ENCODE data around the gene PLCB4. TPM values are rescaled to one million over a fixed set of nuclear protein-coding genes. Genes with fewer than 3 reads are reported as not detected.

PLCB4 gene
- total and polyA plus RNA-seq, 2 experiments from 2014 or later, result 6.5 to 16.1 TPM

DNA sequence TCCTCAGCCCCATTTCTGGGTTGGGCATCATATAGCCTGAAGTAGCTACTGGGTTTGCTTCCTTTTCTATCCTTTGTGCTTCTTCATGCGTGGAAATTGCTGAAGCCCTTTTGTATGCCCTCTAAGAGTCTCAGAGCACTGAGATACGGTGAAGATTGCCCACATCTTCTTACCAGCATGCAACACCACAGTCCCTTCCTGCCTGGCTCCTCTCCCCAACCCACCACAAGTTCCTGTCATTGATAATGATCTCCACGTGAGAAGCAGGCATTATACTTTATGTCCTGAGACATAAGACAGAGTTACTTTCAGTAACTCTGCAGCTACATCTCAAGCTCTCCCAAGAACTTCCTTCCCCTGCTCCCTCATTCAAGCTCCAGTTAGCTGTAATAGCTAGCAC is 15.8 kb upstream of the PLCB4 start:
- TF ChIP-seq EZH2phosphoT487 (IDR thresholded peaks at IDR 0.05; ENCODE audit: unreplicated experiment) (no peak), ZNF114 (CRISPR knock-in tag; IDR thresholded peaks at IDR 0.05) (no peak), NANOG (IDR thresholded peaks at IDR 0.05; ENCODE audit: borderline replicate concordance) (no peak), STAT1 (IDR thresholded peaks at IDR 0.05; ENCODE audit: unreplicated experiment) (no peak), POLR2AphosphoS5 (IDR thresholded peaks at IDR 0.05; ENCODE audit: low read depth) (no peak), CREB1 (CRISPR knock-in tag; IDR thresholded peaks at IDR 0.05; ENCODE audit: low read depth) (no peak), ZNF331 (CRISPR knock-in tag; IDR thresholded peaks at IDR 0.05; ENCODE audit: low read depth) (no peak), JUNB (IDR thresholded peaks at IDR 0.05; ENCODE audit: unreplicated experiment) (no peak), EZH2 (IDR thresholded peaks at IDR 0.05; ENCODE audit: low read depth, unreplicated experiment) (no peak)
- TF ChIP-seq, protein P1, sequence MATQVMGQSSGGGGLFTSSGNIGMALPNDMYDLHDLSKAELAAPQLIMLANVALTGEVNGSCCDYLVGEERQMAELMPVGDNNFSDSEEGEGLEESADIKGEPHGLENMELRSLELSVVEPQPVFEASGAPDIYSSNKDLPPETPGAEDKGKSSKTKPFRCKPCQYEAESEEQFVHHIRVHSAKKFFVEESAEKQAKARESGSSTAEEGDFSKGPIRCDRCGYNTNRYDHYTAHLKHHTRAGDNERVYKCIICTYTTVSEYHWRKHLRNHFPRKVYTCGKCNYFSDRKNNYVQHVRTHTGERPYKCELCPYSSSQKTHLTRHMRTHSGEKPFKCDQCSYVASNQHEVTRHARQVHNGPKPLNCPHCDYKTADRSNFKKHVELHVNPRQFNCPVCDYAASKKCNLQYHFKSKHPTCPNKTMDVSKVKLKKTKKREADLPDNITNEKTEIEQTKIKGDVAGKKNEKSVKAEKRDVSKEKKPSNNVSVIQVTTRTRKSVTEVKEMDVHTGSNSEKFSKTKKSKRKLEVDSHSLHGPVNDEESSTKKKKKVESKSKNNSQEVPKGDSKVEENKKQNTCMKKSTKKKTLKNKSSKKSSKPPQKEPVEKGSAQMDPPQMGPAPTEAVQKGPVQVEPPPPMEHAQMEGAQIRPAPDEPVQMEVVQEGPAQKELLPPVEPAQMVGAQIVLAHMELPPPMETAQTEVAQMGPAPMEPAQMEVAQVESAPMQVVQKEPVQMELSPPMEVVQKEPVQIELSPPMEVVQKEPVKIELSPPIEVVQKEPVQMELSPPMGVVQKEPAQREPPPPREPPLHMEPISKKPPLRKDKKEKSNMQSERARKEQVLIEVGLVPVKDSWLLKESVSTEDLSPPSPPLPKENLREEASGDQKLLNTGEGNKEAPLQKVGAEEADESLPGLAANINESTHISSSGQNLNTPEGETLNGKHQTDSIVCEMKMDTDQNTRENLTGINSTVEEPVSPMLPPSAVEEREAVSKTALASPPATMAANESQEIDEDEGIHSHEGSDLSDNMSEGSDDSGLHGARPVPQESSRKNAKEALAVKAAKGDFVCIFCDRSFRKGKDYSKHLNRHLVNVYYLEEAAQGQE (IDR thresholded peaks at IDR 0.05; ENCODE audit: unreplicated experiment), result no peak
- TF ChIP-seq, protein P2, sequence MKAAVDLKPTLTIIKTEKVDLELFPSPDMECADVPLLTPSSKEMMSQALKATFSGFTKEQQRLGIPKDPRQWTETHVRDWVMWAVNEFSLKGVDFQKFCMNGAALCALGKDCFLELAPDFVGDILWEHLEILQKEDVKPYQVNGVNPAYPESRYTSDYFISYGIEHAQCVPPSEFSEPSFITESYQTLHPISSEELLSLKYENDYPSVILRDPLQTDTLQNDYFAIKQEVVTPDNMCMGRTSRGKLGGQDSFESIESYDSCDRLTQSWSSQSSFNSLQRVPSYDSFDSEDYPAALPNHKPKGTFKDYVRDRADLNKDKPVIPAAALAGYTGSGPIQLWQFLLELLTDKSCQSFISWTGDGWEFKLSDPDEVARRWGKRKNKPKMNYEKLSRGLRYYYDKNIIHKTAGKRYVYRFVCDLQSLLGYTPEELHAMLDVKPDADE (IDR thresholded peaks at IDR 0.05), result no peak
- TF ChIP-seq, protein P3, sequence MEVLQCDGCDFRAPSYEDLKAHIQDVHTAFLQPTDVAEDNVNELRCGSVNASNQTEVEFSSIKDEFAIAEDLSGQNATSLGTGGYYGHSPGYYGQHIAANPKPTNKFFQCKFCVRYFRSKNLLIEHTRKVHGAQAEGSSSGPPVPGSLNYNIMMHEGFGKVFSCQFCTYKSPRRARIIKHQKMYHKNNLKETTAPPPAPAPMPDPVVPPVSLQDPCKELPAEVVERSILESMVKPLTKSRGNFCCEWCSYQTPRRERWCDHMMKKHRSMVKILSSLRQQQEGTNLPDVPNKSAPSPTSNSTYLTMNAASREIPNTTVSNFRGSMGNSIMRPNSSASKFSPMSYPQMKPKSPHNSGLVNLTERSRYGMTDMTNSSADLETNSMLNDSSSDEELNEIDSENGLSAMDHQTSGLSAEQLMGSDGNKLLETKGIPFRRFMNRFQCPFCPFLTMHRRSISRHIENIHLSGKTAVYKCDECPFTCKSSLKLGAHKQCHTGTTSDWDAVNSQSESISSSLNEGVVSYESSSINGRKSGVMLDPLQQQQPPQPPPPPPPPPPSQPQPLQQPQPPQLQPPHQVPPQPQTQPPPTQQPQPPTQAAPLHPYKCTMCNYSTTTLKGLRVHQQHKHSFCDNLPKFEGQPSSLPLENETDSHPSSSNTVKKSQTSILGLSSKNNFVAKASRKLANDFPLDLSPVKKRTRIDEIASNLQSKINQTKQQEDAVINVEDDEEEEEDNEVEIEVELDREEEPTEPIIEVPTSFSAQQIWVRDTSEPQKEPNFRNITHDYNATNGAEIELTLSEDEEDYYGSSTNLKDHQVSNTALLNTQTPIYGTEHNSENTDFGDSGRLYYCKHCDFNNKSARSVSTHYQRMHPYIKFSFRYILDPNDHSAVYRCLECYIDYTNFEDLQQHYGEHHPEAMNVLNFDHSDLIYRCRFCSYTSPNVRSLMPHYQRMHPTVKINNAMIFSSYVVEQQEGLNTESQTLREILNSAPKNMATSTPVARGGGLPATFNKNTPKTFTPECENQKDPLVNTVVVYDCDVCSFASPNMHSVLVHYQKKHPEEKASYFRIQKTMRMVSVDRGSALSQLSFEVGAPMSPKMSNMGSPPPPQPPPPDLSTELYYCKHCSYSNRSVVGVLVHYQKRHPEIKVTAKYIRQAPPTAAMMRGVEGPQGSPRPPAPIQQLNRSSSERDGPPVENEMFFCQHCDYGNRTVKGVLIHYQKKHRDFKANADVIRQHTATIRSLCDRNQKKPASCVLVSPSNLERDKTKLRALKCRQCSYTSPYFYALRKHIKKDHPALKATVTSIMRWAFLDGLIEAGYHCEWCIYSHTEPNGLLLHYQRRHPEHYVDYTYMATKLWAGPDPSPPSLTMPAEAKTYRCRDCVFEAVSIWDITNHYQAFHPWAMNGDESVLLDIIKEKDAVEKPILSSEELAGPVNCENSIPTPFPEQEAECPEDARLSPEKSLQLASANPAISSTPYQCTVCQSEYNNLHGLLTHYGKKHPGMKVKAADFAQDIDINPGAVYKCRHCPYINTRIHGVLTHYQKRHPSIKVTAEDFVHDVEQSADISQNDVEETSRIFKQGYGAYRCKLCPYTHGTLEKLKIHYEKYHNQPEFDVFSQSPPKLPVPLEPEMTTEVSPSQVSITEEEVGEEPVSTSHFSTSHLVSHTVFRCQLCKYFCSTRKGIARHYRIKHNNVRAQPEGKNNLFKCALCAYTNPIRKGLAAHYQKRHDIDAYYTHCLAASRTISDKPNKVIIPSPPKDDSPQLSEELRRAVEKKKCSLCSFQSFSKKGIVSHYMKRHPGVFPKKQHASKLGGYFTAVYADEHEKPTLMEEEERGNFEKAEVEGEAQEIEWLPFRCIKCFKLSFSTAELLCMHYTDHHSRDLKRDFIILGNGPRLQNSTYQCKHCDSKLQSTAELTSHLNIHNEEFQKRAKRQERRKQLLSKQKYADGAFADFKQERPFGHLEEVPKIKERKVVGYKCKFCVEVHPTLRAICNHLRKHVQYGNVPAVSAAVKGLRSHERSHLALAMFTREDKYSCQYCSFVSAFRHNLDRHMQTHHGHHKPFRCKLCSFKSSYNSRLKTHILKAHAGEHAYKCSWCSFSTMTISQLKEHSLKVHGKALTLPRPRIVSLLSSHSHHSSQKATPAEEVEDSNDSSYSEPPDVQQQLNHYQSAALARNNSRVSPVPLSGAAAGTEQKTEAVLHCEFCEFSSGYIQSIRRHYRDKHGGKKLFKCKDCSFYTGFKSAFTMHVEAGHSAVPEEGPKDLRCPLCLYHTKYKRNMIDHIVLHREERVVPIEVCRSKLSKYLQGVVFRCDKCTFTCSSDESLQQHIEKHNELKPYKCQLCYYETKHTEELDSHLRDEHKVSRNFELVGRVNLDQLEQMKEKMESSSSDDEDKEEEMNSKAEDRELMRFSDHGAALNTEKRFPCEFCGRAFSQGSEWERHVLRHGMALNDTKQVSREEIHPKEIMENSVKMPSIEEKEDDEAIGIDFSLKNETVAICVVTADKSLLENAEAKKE (CRISPR knock-in tag; IDR thresholded peaks at IDR 0.05), result no peak
- TF ChIP-seq, protein P4, sequence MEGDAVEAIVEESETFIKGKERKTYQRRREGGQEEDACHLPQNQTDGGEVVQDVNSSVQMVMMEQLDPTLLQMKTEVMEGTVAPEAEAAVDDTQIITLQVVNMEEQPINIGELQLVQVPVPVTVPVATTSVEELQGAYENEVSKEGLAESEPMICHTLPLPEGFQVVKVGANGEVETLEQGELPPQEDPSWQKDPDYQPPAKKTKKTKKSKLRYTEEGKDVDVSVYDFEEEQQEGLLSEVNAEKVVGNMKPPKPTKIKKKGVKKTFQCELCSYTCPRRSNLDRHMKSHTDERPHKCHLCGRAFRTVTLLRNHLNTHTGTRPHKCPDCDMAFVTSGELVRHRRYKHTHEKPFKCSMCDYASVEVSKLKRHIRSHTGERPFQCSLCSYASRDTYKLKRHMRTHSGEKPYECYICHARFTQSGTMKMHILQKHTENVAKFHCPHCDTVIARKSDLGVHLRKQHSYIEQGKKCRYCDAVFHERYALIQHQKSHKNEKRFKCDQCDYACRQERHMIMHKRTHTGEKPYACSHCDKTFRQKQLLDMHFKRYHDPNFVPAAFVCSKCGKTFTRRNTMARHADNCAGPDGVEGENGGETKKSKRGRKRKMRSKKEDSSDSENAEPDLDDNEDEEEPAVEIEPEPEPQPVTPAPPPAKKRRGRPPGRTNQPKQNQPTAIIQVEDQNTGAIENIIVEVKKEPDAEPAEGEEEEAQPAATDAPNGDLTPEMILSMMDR (conservative IDR thresholded peaks at IDR 0.05; ENCODE audit: low read depth in 2 of 2), result no peak
- no peaks in the 10 kb centered on the region for H3K79me2 ChIP-seq (replicated peaks; ENCODE audit: insufficient read depth)
- no peaks in the 10 kb centered on the region for H3K27me3 Mint-ChIP-seq (ENCODE audit: insufficient read depth, low read depth, poor library complexity)
- peaks cover 5% of the 10 kb centered on the region; the same call in 1 of the 2 replicates for H3K36me3 ChIP-seq (ENCODE audit: insufficient read depth)
- H3K4me3 Mint-ChIP-seq, result no peak overlapping the region
- H3K27me3 ChIP-seq (ENCODE audit: insufficient read depth), result no peaks in the 10 kb centered on the region
- H3F3A ChIP-seq (replicated peaks; ENCODE audit: low read depth), result no peaks in the 10 kb centered on the region
- H3K4me1 ChIP-seq (ENCODE audit: insufficient read depth), result no peaks in the 10 kb centered on the region
- H2AFZ ChIP-seq, result no peak overlapping the region
- no peak overlapping the region for H3K4me3 ChIP-seq
- H3K9me2 ChIP-seq (ENCODE audit: insufficient read depth), result 0 out of 2 replicates have a peak, but pooled peaks cover 7% of the 10 kb centered on the region
- ATAC-seq (no peak), DNase-seq (ENCODE audit: low spot score) (no peak)
- H4K20me1 ChIP-seq (replicated peaks; ENCODE audit: insufficient read depth), result no peaks in the 10 kb centered on the region
- H3K4me1 Mint-ChIP-seq, result peaks cover 14% of the 10 kb centered on the region; the same call in 2 of the 3 replicates
- peaks cover 11% of the 10 kb centered on the region; the same call in 2 of the 3 replicates for H3K36me3 Mint-ChIP-seq (ENCODE audit: low read depth)
- H3K4me2 ChIP-seq, result no peak overlapping the region
- H3K9me3 Mint-ChIP-seq, result peaks cover 15% of the 10 kb centered on the region
- H3K27ac ChIP-seq (ENCODE audit: low read depth), result no peak overlapping the region
- no peak overlapping the region for H3K27ac Mint-ChIP-seq

Measured in GM23338 (cell line).